GM23338 (cell line): Measurements from ENCODE around the gene IFRD1. TPM values are rescaled to one million over a fixed set of nuclear protein-coding genes. Genes with fewer than 3 reads are reported as not detected.

Source experiments
- ATAC-seq: fragments of 200-7000 bp; cut with Tn5 transposase; 3 replicates; pipeline ENCODE4 v1.9.1; 2020
- DNase-seq: peaks from one replicate; pipeline ENCODE4 v3.0.0-alpha.2; 2015; ENCODE audit warnings: low spot score
- H2AFZ ChIP-seq: fragments of 200-600 bp; sonication (generic); 2 replicates; pipeline ENCODE4 v1.8.0; 2016; ENCODE audit warnings: antibody characterized with exemption, mild to moderate bottlenecking, moderate library complexity
- H3F3A ChIP-seq: fragments of 200-600 bp; sonication (generic); replicated peaks from 2 replicates; pipeline ENCODE4 v1.8.0; 2017; ENCODE audit warnings: antibody characterized with exemption, mixed run types, low read depth
- H3K27ac ChIP-seq: fragments of 200-600 bp; sonication (generic); 2 replicates; pipeline ENCODE4 v1.6.1; 2016; ENCODE audit warnings: low read depth
- H3K27me3 ChIP-seq: fragments of 200-600 bp; sonication (generic); 2 replicates; pipeline ENCODE4 v1.8.0; 2016; ENCODE audit warnings: mild to moderate bottlenecking, mixed run types, moderate library complexity; ENCODE audit not compliant: insufficient read depth
- H3K36me3 ChIP-seq: fragments of 200-600 bp; sonication (generic); 2 replicates; pipeline ENCODE4 v1.8.0; 2016; ENCODE audit warnings: mild to moderate bottlenecking; ENCODE audit not compliant: insufficient read depth
- H3K4me1 ChIP-seq: fragments of 200-600 bp; sonication (generic); 2 replicates; pipeline ENCODE4 v1.8.0; 2016; ENCODE audit warnings: mild to moderate bottlenecking, moderate library complexity; ENCODE audit not compliant: insufficient read depth
- H3K4me2 ChIP-seq: fragments of 200-600 bp; sonication (generic); 2 replicates; pipeline ENCODE4 v1.7.1; 2017; ENCODE audit warnings: mixed run types
- H3K4me3 ChIP-seq: fragments of 200-600 bp; sonication (generic); 2 replicates; pipeline ENCODE4 v1.6.1; 2016; ENCODE audit warnings: mixed run types
- H3K79me2 ChIP-seq: fragments of 200-600 bp; sonication (generic); replicated peaks from 2 replicates; pipeline ENCODE4 v1.8.0; 2017; ENCODE audit warnings: mild to moderate bottlenecking; ENCODE audit not compliant: insufficient read depth
- H3K9me2 ChIP-seq: fragments of 200-600 bp; sonication (generic); 2 replicates; pipeline ENCODE4 v1.8.0; 2017; ENCODE audit not compliant: insufficient read depth
- H4K20me1 ChIP-seq: fragments of 200-600 bp; sonication (generic); replicated peaks from 2 replicates; pipeline ENCODE4 v1.8.0; 2017; ENCODE audit warnings: mild to moderate bottlenecking; ENCODE audit not compliant: insufficient read depth
- H3K27ac Mint-ChIP-seq: 2 replicates; pipeline ENCODE4 v1.8.0; 2020; ENCODE audit warnings: inconsistent platforms, mild to moderate bottlenecking, moderate library complexity, mixed read lengths
- H3K27me3 Mint-ChIP-seq: 3 replicates; pipeline ENCODE4 v1.8.0; 2022; ENCODE audit warnings: low read depth, mild to moderate bottlenecking, moderate library complexity, mixed read lengths, inconsistent platforms; ENCODE audit not compliant: insufficient read depth, poor library complexity
- H3K36me3 Mint-ChIP-seq: 3 replicates; pipeline ENCODE4 v1.8.0; 2021; ENCODE audit warnings: low read depth, mild to moderate bottlenecking, inconsistent platforms, moderate library complexity, mixed read lengths
- H3K4me1 Mint-ChIP-seq: 3 replicates; pipeline ENCODE4 v1.8.0; 2020; ENCODE audit warnings: mild to moderate bottlenecking, inconsistent platforms, mixed read lengths
- H3K4me3 Mint-ChIP-seq: 3 replicates; pipeline ENCODE4 v1.8.0; 2021; ENCODE audit warnings: moderate library complexity, mild to moderate bottlenecking, inconsistent platforms, mixed read lengths
- H3K9me3 Mint-ChIP-seq: 3 replicates; pipeline ENCODE4 v1.8.0; 2020; ENCODE audit warnings: moderate library complexity, mild to moderate bottlenecking, inconsistent platforms, mixed read lengths
- CREB1 ChIP-seq: fragments of 250-450 bp; sonication (Bioruptor Pico); IDR thresholded peaks from 2 replicates; pipeline ENCODE4 v1.5.0; 2020; ENCODE audit warnings: low read depth, mild to moderate bottlenecking, moderate library complexity
- ETS1 ChIP-seq: IDR thresholded peaks from 2 replicates; pipeline ENCODE4 v1.6.1; 2016; ENCODE audit warnings: antibody characterized with exemption
- EZH2 ChIP-seq: fragments of 200-600 bp; sonication (generic); IDR thresholded peaks from one replicate; pipeline ENCODE4 v1.8.0; 2017; ENCODE audit warnings: antibody characterized with exemption, mild to moderate bottlenecking, low read depth; ENCODE audit not compliant: unreplicated experiment
- EZH2phosphoT487 ChIP-seq: fragments of 200-600 bp; sonication (generic); IDR thresholded peaks from one replicate; pipeline ENCODE4 v1.8.1; 2018; ENCODE audit warnings: antibody characterized with exemption; ENCODE audit not compliant: unreplicated experiment
- JUNB ChIP-seq: IDR thresholded peaks from one replicate; pipeline ENCODE4 v1.6.1; 2016; ENCODE audit warnings: antibody characterized with exemption; ENCODE audit not compliant: unreplicated experiment
- NANOG ChIP-seq: IDR thresholded peaks from 2 replicates; pipeline ENCODE4 v1.6.1; 2016; ENCODE audit warnings: antibody characterized with exemption, borderline replicate concordance
- POLR2AphosphoS5 ChIP-seq: IDR thresholded peaks from 2 replicates; pipeline ENCODE4 v1.6.1; 2016; ENCODE audit warnings: antibody characterized with exemption, low read depth
- STAT1 ChIP-seq: IDR thresholded peaks from one replicate; pipeline ENCODE4 v1.6.1; 2016; ENCODE audit warnings: antibody characterized with exemption; ENCODE audit not compliant: unreplicated experiment
- ZNF114 ChIP-seq: fragments of 250-450 bp; sonication (Bioruptor Pico); IDR thresholded peaks from 2 replicates; pipeline ENCODE4 v1.5.0; 2020; ENCODE audit warnings: mild to moderate bottlenecking, moderate library complexity
- ZNF331 ChIP-seq: fragments of 250-450 bp; sonication (Bioruptor Pico); IDR thresholded peaks from 2 replicates; pipeline ENCODE4 v1.5.0; 2020; ENCODE audit warnings: low read depth, mild to moderate bottlenecking, moderate library complexity
- polyA plus RNA-seq: library from polyadenylated mRNA; unstranded; fragments of >200 nt; fragmentation: Nextera tagmentation; extraction: Ambion mirVana; gene quantifications from 2 replicates; pipeline ENCODE4 v1.2.1, GENCODE V29; 2016
- total RNA-seq: library from RNA; depleted of rRNA; stranded (reverse); fragments of >200 nt; shearing (Covaris generic); gene quantifications from 2 replicates; pipeline ENCODE4 v1.2.3, GENCODE V29; 2014
- TF ChIP-seq, protein P1 (sequence below): IDR thresholded peaks from one replicate; pipeline ENCODE4 v1.6.1; 2018; ENCODE audit warnings: antibody characterized with exemption; ENCODE audit not compliant: unreplicated experiment
- TF ChIP-seq, protein P2 (sequence below), 2 experiments: fragments of 200-600 bp in 1 of 2; sonication (generic) in 1 of 2; conservative IDR thresholded peaks; 2 replicates each; pipeline versions ENCODE4 v1.5.1 to v1.6.1; 2016 to 2017; ENCODE audit warnings: antibody characterized with exemption in 2 of 2, low read depth in 2 of 2, mild to moderate bottlenecking in 2 of 2, moderate library complexity in 1 of 2

IFRD1 gene
- total and polyA plus RNA-seq, 2 experiments from 2014 or later, result 69.6 to 73.6 TPM

- no peak overlapping the region for H3K4me2 ChIP-seq
- TF ChIP-seq NANOG, result no peak
- no peak overlapping the region for H3K27ac ChIP-seq
- Mint-ChIP-seq H3K36me3 (no peaks in the 10 kb centered on the region), H3K27ac (no peak overlapping the region), H3K4me1 (no peaks in the 10 kb centered on the region), H3K27me3 (no peaks in the 10 kb centered on the region), H3K9me3 (no peaks in the 10 kb centered on the region), H3K4me3 (no peak overlapping the region)
- ATAC-seq (no peak), DNase-seq (no peak)
- no peaks in the 10 kb centered on the region for H3K9me2 ChIP-seq
- H4K20me1 ChIP-seq, result no peaks in the 10 kb centered on the region
- H3K4me3 ChIP-seq, result no peak overlapping the region
- no peaks in the 10 kb centered on the region for H3F3A ChIP-seq
- no peaks in the 10 kb centered on the region for H3K4me1 ChIP-seq
- H2AFZ ChIP-seq, result 0 out of 2 replicates have a peak overlapping the region, but pooled peaks have one; percentile 18
- H3K36me3 ChIP-seq, result no peaks in the 10 kb centered on the region
- H3K27me3 ChIP-seq, result no peaks in the 10 kb centered on the region
- no peaks in the 10 kb centered on the region for H3K79me2 ChIP-seq
Measured at GRCh38 chr7:112508404-112508803, 58.1 kb downstream of the IFRD1 start.

- Histone ChIP-seq H4K20me1 (no peaks in the 10 kb centered on the region), H3K9me2 (no peaks in the 10 kb centered on the region), H3K27ac (no peak overlapping the region), H3F3A (no peaks in the 10 kb centered on the region), H3K4me2 (no peak overlapping the region), H3K36me3 (no peaks in the 10 kb centered on the region), H3K79me2 (no peaks in the 10 kb centered on the region), H2AFZ (peak overlapping the region; percentile 18; the same call in 1 of the 2 replicates), H3K4me3 (no peak overlapping the region), H3K4me1 (no peaks in the 10 kb centered on the region), H3K27me3 (no peaks in the 10 kb centered on the region)
- ATAC-seq, result no peak
- Mint-ChIP-seq H3K4me1 (no peaks in the 10 kb centered on the region), H3K27ac (no peak overlapping the region), H3K36me3 (no peaks in the 10 kb centered on the region), H3K4me3 (no peak overlapping the region), H3K27me3 (no peaks in the 10 kb centered on the region), H3K9me3 (no peaks in the 10 kb centered on the region)
- no peak for DNase-seq
- TF ChIP-seq ZNF114 (CRISPR knock-in tag), result no peak
- TF ChIP-seq CREB1 (CRISPR knock-in tag), result no peak
- no peak for TF ChIP-seq EZH2
- no peak for TF ChIP-seq POLR2AphosphoS5
- TF ChIP-seq ETS1, result no peak
- TF ChIP-seq EZH2phosphoT487, result no peak
- TF ChIP-seq STAT1, result no peak
- TF ChIP-seq, protein P1, sequence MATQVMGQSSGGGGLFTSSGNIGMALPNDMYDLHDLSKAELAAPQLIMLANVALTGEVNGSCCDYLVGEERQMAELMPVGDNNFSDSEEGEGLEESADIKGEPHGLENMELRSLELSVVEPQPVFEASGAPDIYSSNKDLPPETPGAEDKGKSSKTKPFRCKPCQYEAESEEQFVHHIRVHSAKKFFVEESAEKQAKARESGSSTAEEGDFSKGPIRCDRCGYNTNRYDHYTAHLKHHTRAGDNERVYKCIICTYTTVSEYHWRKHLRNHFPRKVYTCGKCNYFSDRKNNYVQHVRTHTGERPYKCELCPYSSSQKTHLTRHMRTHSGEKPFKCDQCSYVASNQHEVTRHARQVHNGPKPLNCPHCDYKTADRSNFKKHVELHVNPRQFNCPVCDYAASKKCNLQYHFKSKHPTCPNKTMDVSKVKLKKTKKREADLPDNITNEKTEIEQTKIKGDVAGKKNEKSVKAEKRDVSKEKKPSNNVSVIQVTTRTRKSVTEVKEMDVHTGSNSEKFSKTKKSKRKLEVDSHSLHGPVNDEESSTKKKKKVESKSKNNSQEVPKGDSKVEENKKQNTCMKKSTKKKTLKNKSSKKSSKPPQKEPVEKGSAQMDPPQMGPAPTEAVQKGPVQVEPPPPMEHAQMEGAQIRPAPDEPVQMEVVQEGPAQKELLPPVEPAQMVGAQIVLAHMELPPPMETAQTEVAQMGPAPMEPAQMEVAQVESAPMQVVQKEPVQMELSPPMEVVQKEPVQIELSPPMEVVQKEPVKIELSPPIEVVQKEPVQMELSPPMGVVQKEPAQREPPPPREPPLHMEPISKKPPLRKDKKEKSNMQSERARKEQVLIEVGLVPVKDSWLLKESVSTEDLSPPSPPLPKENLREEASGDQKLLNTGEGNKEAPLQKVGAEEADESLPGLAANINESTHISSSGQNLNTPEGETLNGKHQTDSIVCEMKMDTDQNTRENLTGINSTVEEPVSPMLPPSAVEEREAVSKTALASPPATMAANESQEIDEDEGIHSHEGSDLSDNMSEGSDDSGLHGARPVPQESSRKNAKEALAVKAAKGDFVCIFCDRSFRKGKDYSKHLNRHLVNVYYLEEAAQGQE, result no peak
- no peak for TF ChIP-seq ZNF331 (CRISPR knock-in tag)
- no peak for TF ChIP-seq JUNB
- no peak for TF ChIP-seq NANOG
- TF ChIP-seq, protein P2, sequence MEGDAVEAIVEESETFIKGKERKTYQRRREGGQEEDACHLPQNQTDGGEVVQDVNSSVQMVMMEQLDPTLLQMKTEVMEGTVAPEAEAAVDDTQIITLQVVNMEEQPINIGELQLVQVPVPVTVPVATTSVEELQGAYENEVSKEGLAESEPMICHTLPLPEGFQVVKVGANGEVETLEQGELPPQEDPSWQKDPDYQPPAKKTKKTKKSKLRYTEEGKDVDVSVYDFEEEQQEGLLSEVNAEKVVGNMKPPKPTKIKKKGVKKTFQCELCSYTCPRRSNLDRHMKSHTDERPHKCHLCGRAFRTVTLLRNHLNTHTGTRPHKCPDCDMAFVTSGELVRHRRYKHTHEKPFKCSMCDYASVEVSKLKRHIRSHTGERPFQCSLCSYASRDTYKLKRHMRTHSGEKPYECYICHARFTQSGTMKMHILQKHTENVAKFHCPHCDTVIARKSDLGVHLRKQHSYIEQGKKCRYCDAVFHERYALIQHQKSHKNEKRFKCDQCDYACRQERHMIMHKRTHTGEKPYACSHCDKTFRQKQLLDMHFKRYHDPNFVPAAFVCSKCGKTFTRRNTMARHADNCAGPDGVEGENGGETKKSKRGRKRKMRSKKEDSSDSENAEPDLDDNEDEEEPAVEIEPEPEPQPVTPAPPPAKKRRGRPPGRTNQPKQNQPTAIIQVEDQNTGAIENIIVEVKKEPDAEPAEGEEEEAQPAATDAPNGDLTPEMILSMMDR (conservative IDR thresholded peaks at IDR 0.05; ENCODE audit: low read depth in 2 of 2), result no peak
Measured at GRCh38 chr7:112509402-112509801, 59.1 kb downstream of the IFRD1 start.
